GM19397 (cell line): ENCODE results near the gene TERT.
"Not testable (repeated sequence)": the region's sequence is repeated elsewhere in the genome, so short reads cannot be mapped to it uniquely, and the experiment has no call there.

Experiments used
- ATAC-seq: cut with Tn5 transposase; IDR thresholded peaks from one replicate; pipeline ENCODE4 v1.9.1; 2021; ENCODE audit warnings: mild to moderate bottlenecking, moderate library complexity; ENCODE audit not compliant: unreplicated experiment

TERT gene

DNA sequence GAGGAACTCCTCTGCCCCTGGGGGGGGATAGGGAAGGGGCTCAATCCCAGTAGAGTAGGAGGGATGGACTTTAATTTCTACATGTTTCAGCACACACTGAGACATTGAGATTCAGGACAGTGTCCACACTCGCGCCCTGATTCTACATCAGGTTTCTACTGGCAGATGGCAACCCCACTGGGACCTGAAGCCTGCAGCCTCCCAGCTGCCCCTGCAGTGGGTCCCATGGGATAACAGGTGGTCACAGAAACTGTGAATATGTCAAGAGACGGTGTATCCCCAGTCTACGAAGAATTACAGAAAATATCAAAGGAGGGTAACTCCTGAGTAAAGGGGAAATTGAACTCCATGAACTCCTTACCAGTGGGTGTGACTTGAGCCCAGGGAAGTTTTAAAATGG is 2.4 kb upstream of the TERT start:
- ATAC-seq, result no peak

DNA sequence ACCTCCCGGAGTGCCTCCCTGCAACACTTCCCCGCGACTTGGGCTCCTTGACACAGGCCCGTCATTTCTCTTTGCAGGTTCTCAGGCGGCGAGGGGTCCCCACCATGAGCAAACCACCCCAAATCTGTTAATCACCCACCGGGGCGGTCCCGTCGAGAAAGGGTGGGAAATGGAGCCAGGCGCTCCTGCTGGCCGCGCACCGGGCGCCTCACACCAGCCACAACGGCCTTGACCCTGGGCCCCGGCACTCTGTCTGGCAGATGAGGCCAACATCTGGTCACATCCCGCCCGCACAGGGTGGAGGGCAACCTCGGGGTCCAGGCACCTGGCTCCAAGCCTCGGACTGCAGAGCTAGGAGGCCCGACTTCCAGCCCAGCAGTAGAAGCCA is 776 bp upstream of the TERT start:
- no peak for ATAC-seq

GRCh38 chr5:1294206-1294834 is 548 bp downstream of the TERT start:
- no peak for ATAC-seq

GRCh38 chr5:1293416-1294205 is 1.3 kb downstream of the TERT start:
- ATAC-seq, result no peak

DNA sequence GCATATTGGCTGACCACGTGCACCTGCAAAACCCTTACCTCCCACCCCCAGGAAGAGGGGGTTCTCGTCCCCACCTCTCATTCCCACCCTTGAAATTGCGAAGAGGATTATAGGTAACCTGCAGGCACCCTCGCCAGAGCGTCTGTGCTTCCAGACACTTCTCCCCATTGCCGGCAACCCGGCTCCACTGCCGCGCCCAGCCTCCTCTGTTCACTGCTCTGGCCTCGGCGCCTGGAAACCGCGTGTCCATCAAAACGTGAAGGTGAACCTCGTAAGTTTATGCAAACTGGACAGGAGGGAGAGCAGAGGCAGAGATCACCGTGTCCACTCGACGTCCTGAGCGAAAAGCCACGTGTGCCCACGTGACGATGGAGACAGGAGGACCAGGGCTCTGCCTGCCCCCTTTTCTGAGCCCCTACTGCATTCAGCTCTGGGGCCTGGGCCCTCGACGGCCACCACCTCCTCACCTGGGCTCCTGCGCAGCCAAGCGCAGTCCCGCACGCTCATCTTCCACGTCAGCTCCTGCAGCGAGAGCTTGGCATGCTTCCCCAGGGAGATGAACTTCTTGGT is 1.9 kb downstream of the TERT start:
- ATAC-seq, result no peak

GRCh38 chr5:1292139-1292538 is 2.7 kb downstream of the TERT start:
- no peak for ATAC-seq

- no peak for ATAC-seq
Observed at GRCh38 chr5:1291611-1292080, 3.2 kb downstream of the TERT start.

DNA sequence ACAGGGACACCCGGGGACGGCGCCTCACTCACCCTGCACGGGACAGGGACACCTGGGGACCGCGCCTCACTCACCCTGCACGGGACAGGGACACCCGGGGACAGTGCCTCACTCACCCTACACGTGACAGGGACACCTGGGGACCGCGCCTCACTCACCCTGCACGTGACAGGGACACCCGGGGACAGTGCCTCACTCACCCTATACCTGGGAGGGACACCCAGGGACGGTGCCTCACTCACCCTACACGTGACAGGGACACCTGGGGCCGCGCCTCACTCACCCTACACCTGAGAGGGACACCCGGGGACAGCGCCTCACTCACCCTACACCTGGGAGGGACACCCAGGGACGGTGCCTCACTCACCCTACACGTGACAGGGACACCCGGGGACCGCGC is 3.9 kb downstream of the TERT start:
- ATAC-seq, result not testable (repeated sequence)

DNA sequence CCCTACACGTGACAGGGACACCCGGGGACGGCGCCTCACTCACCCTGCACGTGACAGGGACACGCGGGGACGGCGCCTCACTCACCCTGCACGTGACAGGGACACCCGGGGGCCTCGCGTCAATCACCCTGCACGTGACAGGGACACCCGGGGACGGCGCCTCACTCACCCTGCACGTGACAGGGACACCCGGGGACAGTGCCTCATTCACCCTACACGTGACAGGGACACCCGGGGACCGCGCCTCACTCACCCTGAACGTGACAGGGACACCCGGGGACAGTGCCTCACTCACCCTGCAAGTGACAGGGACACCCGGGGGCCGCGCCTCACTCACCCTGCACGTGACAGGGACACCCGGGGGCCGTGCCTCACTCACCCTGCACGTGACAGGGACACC is 5.3 kb downstream of the TERT start:
- not testable (repeated sequence) for ATAC-seq

DNA sequence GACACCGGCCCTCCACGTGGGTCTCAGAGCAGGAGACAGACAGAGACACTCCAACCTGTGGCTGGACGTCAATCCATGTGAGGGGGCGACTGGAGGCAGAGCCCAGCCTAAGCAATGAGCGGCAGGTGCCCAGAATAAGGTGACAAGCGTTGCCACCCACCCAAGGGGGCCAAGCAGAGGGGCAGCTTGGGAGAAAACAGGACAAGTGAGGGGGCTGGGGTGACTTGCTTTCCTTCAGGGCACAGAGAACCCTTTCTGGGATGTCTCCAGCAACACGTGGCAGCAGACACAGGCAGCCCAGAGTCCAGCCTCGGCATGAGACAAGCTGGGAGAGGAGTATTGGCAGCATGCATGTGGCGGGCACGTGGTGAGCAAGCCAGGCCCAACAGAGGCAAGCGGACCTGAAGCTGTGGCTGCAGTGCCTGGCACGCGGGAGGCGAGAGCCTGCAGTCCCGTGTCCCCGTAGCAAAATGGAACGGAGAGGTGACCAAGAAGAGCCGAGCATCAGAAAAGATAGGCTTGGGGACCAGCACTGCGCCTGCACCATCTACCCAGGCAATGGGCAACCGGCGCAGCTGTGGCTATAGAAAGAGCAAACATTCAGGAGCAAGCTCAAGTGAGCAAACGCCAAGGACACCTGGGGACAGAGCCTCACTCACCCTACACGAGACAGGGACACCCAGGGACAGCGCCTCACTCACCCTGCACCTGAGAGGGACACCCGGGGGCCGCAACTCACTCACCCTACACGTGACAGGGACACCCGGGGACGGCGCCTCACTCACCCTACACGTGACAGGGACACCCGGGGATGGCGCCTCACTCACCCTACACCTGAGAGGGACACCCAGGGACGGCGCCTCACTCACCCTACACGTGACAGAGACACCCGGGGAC is 6.2 kb downstream of the TERT start:
- no peak for ATAC-seq

DNA sequence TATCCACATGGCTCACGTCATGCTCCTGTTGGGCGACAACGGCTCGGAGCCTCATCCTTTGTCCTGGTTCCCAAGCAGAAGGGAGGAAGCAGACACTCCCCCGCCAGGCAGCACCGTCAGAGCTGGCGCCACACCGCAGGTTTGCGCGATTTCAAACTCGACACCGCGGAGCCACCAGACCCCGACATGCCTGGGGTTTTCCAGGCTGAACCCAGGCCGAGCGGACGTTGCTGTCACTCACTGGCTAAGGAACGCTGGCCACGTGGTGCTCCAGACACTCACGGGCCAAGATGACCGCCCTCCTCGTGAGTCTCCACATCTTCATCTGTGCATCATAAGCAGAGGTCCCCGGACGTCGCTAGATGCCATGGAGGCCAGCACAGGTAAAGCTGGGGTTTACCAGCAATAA is 9.0 kb downstream of the TERT start:
- ATAC-seq, result no peak

DNA sequence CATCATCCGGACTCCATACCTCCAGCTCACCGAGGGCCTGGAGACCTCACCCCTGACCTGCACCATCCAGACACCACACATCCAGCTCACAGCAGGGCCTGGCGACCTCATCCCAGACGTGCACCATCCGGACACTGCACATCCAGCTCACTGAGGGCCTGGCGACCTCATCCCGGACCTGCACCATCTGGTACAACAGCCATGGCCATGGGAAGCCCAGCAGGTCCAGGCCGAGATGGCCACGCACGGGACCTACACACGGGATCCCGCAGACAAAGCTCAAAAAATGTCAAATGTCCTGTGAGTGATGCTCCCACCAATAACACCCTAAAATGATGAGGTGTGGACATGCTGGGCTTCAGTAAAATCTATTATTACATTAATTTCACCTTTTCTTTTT is 9.7 kb downstream of the TERT start:
- no peak for ATAC-seq

DNA sequence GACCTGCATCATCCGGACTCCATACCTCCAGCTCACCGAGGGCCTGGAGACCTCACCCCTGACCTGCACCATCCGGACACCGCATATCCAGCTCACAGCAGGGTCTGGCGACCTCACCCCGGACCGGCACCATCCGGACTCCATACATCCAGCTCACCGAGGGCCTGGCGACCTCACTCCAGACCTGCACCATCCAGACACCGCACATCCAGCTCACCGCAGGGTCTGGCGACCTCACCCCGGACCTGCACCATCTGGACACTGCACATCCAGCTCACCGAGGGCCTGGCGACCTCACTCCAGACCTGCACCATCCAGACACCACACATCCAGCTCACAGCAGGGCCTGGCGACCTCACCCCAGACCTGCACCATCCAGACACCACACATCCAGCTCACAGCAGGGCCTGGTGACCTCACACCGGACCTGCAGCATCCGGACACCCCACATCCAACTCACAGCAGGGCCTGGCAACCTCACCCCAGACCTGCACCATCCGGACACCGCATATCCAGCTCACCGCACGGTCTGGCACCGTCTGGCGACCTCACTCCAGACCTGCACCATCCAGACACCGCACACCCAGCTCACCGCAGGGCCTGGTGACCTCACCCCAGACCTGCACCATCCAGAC is 10.4 kb downstream of the TERT start:
- ATAC-seq, result not testable (repeated sequence)

GRCh38 chr5:1283729-1284041 is 11.2 kb downstream of the TERT start:
- ATAC-seq, result not testable (repeated sequence)

DNA sequence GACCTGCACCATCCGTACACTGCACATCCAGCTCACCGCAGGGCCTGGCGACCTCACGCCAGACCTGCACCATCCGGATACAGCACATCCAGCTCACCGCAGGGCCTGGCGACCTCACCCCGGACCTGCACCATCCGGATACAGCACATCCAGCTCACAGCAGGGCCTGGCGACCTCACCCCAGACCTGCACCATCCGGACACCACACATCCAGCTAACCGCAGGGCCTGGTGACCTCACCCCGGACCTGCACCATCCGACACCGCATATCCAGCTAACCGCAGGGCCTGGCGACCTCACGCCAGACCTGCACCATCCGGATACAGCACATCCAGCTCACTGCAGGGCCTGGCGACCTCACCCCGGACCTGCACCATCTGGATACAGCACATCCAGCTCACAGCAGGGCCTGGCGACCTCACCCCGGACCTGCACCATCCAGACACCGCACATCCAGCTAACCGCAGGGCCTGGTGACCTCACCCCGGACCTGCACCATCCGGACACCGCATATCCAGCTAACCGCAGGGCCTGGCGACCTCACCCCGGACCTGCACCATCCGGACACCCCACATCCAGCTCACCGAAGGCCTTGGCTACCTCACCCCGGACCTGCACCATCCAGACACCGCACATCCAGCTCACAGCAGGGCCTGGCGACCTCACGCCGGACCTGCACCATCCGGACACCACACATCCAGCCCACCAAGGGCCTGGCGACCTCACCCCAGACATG is 11.7 kb downstream of the TERT start:
- not testable (repeated sequence) for ATAC-seq

GRCh38 chr5:1282131-1282992 is 12.5 kb downstream of the TERT start:
- ATAC-seq, result no peak

- no peak for ATAC-seq
Observed at GRCh38 chr5:1281038-1281882, 13.6 kb downstream of the TERT start.
